ENCODE data around the gene RPL32.

The RPL32 gene

GRCh38 chr3:12838179-12838965, 3.0 kb downstream of the RPL32 start:
- Histone ChIP-seq H3K9me3 (ENCODE audit: severe bottlenecking) (no peaks in the 10 kb centered on the region), H3K27ac (no peak overlapping the region), H3K36me3 (peaks cover 78% of the 10 kb centered on the region), H3K4me3 (ENCODE audit: low read depth, low read length) (no peak overlapping the region), H3K27me3 (ENCODE audit: insufficient read depth, low read depth, severe bottlenecking) (no peaks in the 10 kb centered on the region)
- TF ChIP-seq, protein P1, sequence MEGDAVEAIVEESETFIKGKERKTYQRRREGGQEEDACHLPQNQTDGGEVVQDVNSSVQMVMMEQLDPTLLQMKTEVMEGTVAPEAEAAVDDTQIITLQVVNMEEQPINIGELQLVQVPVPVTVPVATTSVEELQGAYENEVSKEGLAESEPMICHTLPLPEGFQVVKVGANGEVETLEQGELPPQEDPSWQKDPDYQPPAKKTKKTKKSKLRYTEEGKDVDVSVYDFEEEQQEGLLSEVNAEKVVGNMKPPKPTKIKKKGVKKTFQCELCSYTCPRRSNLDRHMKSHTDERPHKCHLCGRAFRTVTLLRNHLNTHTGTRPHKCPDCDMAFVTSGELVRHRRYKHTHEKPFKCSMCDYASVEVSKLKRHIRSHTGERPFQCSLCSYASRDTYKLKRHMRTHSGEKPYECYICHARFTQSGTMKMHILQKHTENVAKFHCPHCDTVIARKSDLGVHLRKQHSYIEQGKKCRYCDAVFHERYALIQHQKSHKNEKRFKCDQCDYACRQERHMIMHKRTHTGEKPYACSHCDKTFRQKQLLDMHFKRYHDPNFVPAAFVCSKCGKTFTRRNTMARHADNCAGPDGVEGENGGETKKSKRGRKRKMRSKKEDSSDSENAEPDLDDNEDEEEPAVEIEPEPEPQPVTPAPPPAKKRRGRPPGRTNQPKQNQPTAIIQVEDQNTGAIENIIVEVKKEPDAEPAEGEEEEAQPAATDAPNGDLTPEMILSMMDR (IDR thresholded peaks at IDR 0.05; ENCODE audit: low read depth, low read length), result no peak
- no peak for DNase-seq

GRCh38 chr3:12837295-12837986, 3.9 kb downstream of the RPL32 start:
- Histone ChIP-seq H3K4me3 (ENCODE audit: low read depth, low read length) (no peak overlapping the region), H3K27ac (no peak overlapping the region), H3K27me3 (ENCODE audit: insufficient read depth, low read depth, severe bottlenecking) (no peaks in the 10 kb centered on the region), H3K9me3 (ENCODE audit: severe bottlenecking) (no peaks in the 10 kb centered on the region), H3K36me3 (peaks cover 87% of the 10 kb centered on the region)
- DNase-seq, result no peak
- TF ChIP-seq, protein P1 (IDR thresholded peaks at IDR 0.05; ENCODE audit: low read depth, low read length), result no peak

GRCh38 chr3:12835052-12835665, 6.2 kb downstream of the RPL32 start:
- Histone ChIP-seq H3K27me3 (ENCODE audit: insufficient read depth, low read depth, severe bottlenecking) (no peaks in the 10 kb centered on the region), H3K4me3 (ENCODE audit: low read depth, low read length) (no peak overlapping the region), H3K27ac (no peak overlapping the region), H3K9me3 (ENCODE audit: severe bottlenecking) (no peaks in the 10 kb centered on the region), H3K36me3 (peaks cover 95% of the 10 kb centered on the region)
- TF ChIP-seq, protein P1 (IDR thresholded peaks at IDR 0.05; ENCODE audit: low read depth, low read length), result no peak
- no peak for DNase-seq

GRCh38 chr3:12833222-12834161, 7.9 kb downstream of the RPL32 start:
- Histone ChIP-seq H3K27me3 (ENCODE audit: insufficient read depth, low read depth, severe bottlenecking) (no peaks in the 10 kb centered on the region), H3K27ac (no peak overlapping the region), H3K9me3 (ENCODE audit: severe bottlenecking) (no peaks in the 10 kb centered on the region), H3K36me3 (peaks cover 94% of the 10 kb centered on the region), H3K4me3 (ENCODE audit: low read depth, low read length) (no peak overlapping the region)
- no peak for DNase-seq
- TF ChIP-seq, protein P1 (IDR thresholded peaks at IDR 0.05; ENCODE audit: low read depth, low read length), result no peak

Data from WERI-Rb-1 (cell line).